Left ventricle myocardium inferior (tissue), 1 donor: ENCODE data around the gene ACY1. TPM values are rescaled to one million over a fixed set of nuclear protein-coding genes. Genes with fewer than 3 reads are reported as not detected.

Experiments
- DNase-seq: peaks from one replicate; pipeline ENCODE4 v3.0.0-alpha.2; 2020
- H3K27ac ChIP-seq: fragments of 200-600 bp; replicated peaks from 2 replicates; pipeline ENCODE4 v1.8.0; 2021
- H3K27me3 ChIP-seq: fragments of 200-600 bp; 2 replicates; pipeline ENCODE4 v1.8.0; 2021; ENCODE audit warnings: low read depth
- H3K36me3 ChIP-seq: fragments of 200-600 bp; 2 replicates; pipeline ENCODE4 v1.8.0; 2021
- H3K4me1 ChIP-seq: fragments of 200-600 bp; 2 replicates; pipeline ENCODE4 v1.8.0; 2021
- H3K4me3 ChIP-seq: fragments of 200-600 bp; 2 replicates; pipeline ENCODE4 v1.8.0; 2021; ENCODE audit warnings: mild to moderate bottlenecking, moderate library complexity
- H3K9me3 ChIP-seq: fragments of 200-600 bp; replicated peaks from 2 replicates; pipeline ENCODE4 v1.8.0; 2021
- intact Hi-C: fragments of 100-400 bp; cut with micrococcal nuclease; formaldehyde crosslinking; loops from one replicate; pipeline ENCODE4 v1.11.0; 2022
- total RNA-seq: library from RNA; stranded (reverse); fragmentation: NEBNext Ultra II Directional; extraction: Animal tissue kit (Norgen Biotek cat#: 25700); gene quantifications from one replicate; pipeline ENCODE4 v1.2.1, GENCODE V29; 2021
- TF ChIP-seq, protein P1 (sequence below): fragments of 200-600 bp; IDR thresholded peaks from 2 replicates; pipeline ENCODE4 v1.8.0; 2021; ENCODE audit warnings: antibody characterized with exemption, mild to moderate bottlenecking, borderline replicate concordance
- donor health status: DM: no; HTN: yes; CAD: no; lungs with severe emphysema.

Gene ACY1
- total RNA-seq, 1 donor from 2014 or later: 20.2 TPM

DNA sequence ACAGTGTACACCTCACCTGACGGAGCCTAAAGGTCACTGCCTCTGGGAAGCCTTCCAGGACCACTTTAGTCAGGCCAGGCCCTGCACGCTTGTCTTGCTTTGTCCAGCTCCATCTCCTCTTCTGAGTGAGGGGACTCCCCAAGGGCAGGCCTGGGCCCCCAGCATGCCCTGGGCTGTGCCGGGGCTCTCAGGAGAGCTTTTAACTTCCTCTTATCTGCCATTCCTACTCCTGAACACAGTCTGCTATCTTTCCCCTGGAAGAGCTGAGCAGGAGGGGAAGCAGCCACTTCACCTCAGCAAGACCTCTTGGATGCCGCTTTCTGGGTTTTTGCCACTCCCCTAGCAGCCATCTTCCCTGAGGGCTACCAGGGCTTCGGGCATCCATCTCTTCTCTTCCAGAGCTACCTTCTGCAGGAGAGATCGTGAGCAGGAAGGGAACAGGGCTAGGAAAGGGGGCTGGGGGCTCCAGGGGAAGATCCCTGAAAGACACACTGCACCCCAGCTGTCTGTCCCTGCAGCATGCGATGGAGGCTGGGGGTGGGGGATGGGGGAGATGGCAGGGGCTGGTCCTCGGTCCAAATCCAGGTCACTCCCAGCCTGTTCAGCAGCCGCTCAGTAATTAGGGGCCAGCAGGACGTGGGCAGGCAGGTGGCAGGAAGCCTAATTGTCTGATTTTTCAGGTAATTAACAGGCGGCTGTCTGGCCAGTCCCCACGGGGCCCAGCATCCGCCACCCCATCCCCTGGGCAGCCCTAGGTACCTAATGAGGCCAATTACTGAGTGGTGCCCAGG is 32.3 kb downstream of the ACY1 start:
- no peak for DNase-seq
- Histone ChIP-seq H3K4me3 (no peak overlapping the region), H3K27me3 (no peaks in the 10 kb centered on the region), H3K4me1 (peaks cover 76% of the 10 kb centered on the region), H3K36me3 (no peaks in the 10 kb centered on the region), H3K27ac (peak overlapping the region; percentile 92), H3K9me3 (no peaks in the 10 kb centered on the region)
- intact Hi-C loops: no loop called here
- TF ChIP-seq, protein P1, sequence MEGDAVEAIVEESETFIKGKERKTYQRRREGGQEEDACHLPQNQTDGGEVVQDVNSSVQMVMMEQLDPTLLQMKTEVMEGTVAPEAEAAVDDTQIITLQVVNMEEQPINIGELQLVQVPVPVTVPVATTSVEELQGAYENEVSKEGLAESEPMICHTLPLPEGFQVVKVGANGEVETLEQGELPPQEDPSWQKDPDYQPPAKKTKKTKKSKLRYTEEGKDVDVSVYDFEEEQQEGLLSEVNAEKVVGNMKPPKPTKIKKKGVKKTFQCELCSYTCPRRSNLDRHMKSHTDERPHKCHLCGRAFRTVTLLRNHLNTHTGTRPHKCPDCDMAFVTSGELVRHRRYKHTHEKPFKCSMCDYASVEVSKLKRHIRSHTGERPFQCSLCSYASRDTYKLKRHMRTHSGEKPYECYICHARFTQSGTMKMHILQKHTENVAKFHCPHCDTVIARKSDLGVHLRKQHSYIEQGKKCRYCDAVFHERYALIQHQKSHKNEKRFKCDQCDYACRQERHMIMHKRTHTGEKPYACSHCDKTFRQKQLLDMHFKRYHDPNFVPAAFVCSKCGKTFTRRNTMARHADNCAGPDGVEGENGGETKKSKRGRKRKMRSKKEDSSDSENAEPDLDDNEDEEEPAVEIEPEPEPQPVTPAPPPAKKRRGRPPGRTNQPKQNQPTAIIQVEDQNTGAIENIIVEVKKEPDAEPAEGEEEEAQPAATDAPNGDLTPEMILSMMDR: no peak

- H3K4me3 ChIP-seq: no peak overlapping the region
- no peaks in the 10 kb centered on the region for H3K36me3 ChIP-seq
- no peaks in the 10 kb centered on the region for H3K9me3 ChIP-seq
- peak overlapping the region; percentile 92 for H3K27ac ChIP-seq
- no peaks in the 10 kb centered on the region for H3K27me3 ChIP-seq
- TF ChIP-seq, protein P1: no peak
- intact Hi-C loops: no loop called here
- H3K4me1 ChIP-seq: peaks cover 93% of the 10 kb centered on the region
- DNase-seq: no peak
Observed at GRCh38 chr3:52017586-52017985, 34.3 kb downstream of the ACY1 start.

DNA sequence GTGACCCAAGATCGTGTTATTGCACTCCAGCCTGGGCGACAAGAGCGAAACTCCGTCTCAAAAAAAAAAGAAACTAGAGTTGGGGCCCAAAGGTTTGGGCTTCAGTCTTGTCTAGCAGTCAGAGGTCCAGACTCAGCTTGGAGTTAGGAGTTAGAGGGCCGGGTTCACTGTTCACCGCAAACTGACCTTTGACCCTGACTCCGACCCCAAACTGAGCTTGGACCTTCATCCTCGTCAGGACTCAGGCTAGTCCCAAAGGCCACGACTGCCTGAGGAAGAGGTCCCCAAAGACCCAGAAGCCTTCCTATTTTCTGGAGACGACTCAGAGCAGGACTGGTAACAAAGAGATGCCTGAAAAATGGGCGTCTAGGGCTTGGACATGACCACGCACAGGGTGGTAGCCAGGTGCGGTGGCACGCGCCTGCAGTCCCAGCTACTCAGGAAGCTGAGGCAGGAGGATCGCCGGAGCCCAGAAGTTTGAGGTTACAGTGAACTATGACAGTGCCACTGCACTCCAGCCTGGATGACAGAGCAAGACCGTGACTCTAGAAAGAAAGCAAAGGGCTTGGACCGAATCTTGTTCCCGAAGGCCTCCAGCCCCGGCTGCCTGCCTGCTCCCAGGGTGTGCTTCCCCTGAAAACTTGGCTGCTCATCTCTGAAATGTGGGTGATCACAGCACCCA is 35.1 kb downstream of the ACY1 start:
- TF ChIP-seq, protein P1: no peak
- no peaks in the 10 kb centered on the region for H3K9me3 ChIP-seq
- no peak for DNase-seq
- H3K4me3 ChIP-seq: no peak overlapping the region
- no peaks in the 10 kb centered on the region for H3K27me3 ChIP-seq
- H3K27ac ChIP-seq: peak overlapping the region; percentile 92
- intact Hi-C loops: no loop called here
- peaks cover 93% of the 10 kb centered on the region for H3K4me1 ChIP-seq
- no peaks in the 10 kb centered on the region for H3K36me3 ChIP-seq

DNA sequence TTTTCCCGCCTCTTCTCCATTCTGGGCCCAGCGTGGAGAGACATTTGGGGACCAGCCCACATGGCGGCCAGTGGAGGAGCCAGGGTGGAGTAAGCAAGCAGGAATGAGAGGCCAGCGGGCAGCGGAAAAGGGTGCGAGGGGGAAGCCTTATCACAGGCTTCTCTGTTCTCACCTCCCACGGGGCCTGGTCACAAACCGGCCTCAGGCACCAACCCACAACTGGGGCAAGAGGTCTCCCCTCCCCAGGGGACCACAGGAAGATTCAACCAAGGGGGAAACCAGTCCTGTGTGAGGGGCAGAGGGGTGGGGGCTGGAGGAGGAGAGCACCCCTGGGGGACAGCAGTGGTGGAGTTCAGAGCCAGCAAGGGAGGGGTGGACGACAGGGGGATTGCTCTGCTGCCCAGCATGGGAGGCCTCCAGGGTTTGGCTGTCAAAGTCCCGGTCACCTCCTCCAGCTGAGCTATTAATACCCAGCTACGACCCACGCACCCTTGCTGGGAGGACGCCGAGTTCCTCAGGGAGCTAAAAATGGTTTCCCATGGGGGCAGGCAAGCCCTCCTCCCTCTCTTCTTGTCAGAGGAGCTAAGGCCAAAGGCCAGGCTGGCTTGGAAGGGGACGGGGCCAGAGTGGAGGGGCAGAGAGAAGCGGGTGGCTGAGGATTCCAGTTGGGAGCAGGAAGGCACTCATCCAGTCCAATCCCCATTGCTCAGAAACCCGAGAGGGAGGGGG is 36.2 kb downstream of the ACY1 start:
- H3K9me3 ChIP-seq: no peaks in the 10 kb centered on the region
- H3K4me1 ChIP-seq: peaks cover 99% of the 10 kb centered on the region
- no peaks in the 10 kb centered on the region for H3K36me3 ChIP-seq
- H3K27ac ChIP-seq: peak overlapping the region; percentile 92
- peak; percentile 86 for DNase-seq
- no peaks in the 10 kb centered on the region for H3K27me3 ChIP-seq
- intact Hi-C loops: no loop called here
- H3K4me3 ChIP-seq: peak overlapping the region; percentile 7
- TF ChIP-seq, protein P1: no peak

DNA sequence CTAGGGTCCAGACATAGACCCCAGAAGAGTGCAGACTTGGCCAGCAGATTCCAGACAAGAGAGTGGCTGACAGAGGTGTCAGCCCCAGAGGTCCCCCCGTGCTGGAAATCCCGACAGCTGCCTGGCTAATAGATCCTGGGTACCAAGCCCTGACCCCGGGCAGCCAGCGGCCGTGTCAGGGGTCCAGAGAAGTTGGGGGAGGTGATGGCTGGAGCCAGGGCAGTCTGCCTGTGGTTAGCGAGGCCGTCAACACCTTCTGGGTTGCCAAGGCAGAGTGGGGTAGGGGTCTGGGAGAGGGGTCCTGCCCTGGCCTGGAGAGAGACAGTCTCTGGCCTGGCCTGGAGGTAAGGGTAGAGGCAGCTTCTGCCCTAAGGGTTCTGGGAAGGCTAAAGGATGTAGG is 37.5 kb downstream of the ACY1 start:
- intact Hi-C loops: no loop called here
- TF ChIP-seq, protein P1: no peak
- no peaks in the 10 kb centered on the region for H3K9me3 ChIP-seq

More for the DNA sequence above, 37.5 kb downstream of the ACY1 start:
- H3K27ac ChIP-seq: peak overlapping the region; percentile 92
- no peak overlapping the region for H3K4me3 ChIP-seq
- peaks cover 99% of the 10 kb centered on the region for H3K4me1 ChIP-seq
- no peak for DNase-seq
- no peaks in the 10 kb centered on the region for H3K27me3 ChIP-seq
- no peaks in the 10 kb centered on the region for H3K36me3 ChIP-seq
